GM19397 (cell line): ENCODE measurements around the gene GSC2.
"Not testable (repeated sequence)": the region's sequence is repeated elsewhere in the genome, so short reads cannot be mapped to it uniquely, and the experiment has no call there.

Experiments
- ATAC-seq: cut with Tn5 transposase; IDR thresholded peaks from one replicate; pipeline ENCODE4 v1.9.1; 2021; ENCODE audit warnings: mild to moderate bottlenecking, moderate library complexity; ENCODE audit not compliant: unreplicated experiment

Gene GSC2

DNA sequence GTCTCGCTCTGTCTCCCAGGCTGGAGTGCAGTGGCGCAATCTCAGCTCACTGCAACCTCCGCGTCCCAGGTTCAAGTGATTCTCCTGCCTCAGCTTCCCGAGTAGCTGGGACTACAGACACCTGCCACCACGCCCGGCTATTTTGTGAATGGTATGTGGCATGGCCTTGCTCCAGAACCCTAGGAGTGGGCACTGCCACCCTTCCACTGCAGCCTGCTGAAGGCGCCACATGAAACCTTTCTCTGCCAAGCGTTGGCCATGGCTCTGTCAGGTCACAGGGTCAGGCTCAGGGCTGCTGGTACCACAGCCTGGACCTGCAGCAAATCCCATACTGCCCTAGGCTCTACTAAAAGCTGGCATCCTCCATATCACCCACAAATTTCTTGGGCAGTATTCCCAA, 6.0 kb upstream of the GSC2 start:
- not testable (repeated sequence) for ATAC-seq

DNA sequence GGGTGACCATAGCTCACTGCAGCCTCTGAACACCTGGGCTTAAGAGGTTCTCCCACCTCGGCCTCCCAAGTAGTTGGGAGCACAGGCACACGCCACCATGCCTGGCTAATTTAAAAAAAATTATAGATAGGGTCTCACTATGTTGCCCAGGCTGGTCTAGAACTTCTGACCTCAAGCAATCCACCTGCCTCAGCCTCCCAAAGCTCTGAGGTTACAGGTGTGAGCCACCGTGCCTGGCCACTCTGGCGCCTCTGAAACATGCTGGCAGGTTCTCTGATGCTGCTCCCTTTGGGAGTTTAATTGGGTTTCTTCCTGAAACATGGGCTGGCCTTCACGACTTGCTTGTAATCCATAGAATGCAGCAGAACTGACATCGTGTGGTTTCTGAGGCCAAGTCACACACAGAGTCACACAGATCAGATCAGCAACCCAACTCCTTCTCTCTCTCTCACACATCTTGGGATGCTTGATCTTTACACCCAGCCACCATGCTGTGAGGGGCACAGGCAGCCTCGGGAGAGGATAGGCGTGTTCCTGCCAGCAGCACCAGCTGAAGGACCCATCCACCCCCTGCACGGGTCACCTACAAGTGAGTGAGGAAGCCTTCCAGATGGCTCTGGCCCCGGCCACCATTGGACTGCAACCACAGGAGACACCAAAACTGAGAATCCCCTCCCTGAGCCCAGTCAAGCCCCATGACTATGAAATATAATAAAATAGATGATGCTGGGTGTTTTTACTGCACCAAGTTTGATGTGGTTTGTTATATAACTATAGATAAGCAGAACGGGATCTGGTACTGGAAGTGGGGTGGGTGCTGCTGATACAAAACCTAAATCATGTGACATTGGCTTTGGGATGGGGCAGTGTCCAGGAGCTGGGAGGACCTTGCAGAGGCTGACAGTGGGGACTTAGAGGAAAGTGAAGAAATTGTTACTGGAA, 3.1 kb upstream of the GSC2 start:
- ATAC-seq = no peak

DNA sequence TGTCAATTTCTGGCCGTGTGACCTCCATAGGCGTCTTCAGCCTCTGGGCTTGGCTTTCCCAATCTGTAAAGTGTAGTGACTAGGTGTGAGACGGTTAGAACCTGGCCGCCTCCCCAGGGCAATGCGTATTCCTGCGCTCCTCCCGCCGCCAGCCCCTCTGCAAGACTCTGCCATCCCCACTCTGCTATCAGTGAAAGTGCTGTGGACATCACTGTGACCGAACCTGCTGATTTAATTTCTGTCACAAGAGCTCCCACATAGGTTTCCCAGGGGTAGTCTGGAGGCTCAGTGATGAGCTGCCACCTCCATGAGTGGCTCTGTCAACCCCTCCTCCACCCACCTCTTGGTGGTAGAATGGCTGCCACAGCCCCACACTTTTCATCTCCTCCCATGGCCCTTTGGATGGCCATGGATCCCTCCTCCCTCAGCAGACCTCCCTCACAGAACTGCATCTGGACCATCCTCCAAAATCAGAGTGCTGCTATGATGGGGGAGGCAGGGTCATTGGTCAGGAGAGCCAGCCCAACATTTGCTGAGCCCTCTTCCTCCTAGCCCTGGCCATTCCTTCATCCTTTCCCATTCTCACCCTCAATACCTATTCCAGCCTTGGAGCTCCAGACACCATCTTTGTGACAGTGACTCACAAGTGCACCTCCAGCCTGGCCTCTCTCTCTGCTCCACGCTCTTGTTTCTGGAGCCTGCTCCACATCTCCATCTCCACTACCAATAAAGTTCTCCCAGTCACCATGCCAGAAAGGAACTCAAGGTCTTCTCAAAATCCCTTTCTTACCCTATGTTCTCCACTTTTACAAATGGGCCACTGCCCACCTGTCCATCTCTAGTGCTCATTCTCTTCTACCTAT, 1.5 kb upstream of the GSC2 start:
- ATAC-seq = no peak

DNA sequence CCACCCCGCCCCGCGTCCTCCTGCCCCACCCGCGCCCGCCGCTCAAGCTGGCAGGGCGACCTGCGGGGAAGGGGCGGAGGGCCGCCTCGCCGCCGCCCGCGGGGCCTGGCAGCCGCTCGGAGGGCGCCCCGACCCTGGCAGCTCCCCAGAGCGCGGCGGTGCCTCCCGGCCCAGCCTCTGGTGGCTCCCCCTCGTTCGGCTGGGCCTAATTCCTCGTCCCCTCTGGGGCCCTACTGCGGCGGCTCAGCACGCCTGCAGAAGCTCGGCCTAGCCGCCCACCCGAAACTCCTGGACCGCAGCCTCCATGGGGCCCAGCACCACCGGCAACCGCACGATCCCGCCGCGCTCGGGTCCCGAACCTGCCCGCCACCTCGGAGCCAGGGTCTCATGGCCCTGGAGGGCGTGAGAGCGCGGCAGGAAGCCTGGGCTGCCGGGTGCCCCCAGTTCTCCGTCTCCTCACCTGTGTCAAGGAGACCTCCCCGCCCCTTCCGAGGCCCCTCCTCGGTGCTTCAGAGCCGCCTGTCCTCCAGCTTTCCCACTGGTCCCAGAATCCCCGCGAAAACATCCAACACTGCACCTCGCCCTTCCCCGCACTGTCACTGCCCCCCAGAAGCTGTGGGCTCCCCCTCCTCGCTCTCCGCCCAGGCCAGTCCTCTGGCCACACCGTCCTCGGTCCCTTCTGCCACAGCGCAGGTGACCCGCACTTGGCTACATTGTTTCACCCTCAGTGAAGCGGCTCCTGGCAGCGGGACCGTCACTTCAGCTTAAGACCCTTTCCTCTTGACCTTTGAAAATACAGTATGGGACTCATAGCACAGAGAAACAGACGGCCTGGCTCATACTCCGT, 613 bp upstream of the GSC2 start:
- ATAC-seq = no peak

DNA sequence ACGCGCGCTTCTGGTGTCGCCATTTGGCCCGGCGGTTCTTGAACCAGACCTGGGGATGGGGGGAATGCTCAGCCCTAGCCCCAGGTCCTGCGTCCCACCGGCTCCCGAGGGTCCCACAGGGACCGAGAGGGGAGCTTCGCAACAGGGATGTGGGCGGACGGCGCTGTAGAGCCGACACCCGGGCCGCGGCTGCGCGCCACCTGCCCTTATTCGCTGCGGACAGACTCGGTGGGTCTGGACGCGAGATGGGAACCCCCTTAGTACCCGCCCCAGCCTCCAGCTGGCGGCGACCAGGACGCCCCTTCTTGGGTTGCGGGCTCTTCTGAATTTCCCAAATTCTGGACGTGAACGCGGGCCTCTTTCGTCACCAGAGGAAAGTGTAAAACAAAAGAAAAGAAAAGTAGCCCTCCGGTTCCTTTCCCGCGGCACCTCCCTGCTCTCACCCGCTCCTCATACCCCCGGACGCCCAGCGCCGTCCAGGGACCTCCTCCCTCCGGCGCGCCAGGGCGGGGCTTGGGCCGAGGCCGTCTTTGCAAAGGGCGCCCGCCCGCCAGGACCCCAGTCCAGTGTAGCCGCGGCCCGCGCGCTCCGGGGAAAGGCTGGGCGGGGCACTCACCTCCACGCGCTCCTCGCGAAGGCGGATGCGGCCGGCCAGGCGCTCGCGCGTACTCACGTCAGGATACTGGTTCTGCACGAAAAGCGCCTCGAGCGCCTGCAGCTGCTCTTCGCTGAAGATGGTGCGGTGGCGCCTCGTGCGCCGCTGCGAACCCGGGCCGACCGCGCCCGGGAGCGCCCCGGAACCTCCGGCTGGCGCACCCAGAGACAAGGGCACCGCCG, 827 bp downstream of the GSC2 start:
- no peak for ATAC-seq

DNA sequence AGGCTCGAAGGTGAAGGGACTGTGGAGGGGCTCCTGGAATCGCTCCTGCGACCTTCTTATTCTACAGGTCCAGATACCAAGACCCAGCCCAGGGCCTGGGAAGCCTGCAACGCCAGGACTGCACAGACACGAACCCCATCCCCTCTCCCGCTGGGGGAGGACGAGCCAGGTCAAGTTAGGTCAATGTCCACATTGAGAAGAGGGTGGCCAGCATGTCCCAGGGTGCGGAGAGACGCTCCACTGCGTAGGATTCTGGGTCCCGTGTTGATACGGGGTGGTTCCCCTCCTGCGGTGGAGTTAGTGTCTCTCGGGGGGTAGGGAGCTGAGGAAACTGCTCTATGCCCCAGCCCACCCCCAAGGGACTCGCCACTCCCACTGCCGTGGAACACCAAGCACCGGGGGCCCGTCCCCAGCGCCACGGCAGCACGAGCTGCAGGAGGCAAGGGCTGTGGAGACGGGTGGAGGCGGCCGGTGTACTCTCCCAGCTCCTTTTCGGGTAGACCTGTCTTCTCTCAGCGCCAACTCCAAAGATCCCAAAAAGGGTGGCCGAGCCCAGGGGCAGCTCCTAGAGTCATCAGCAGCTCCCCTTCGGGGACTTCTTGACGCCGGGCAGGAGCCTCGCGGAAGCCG, 1.6 kb downstream of the GSC2 start:
- no peak for ATAC-seq

DNA sequence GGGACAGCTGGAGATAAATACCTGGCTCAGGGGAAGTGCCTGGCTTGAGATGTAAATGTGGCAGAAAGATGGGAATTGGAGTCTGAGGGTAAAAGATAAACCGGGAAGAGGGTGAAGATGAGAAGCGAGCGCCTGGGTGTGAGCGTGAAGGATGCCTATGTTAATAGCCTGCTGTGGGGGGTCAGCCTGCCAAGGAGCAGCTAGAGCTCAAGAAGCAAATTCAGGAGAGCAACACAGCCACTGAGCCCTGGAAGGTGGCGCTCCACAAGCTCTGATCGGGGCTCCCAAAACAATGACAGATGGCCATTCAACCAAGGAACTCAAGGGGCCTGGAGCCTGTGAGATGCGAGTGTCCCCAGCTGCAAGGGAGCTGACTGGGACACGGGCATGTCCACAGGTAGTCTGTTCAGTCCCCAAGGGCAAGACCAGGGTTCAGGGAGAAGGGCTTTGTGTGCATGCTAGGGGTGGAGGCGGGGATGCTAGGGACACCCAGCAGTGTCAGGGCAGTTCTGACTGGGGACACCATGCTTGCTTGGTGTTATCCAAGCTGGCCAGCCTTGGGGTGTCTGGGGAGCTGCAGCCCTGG, 2.8 kb downstream of the GSC2 start:
- ATAC-seq = no peak

DNA sequence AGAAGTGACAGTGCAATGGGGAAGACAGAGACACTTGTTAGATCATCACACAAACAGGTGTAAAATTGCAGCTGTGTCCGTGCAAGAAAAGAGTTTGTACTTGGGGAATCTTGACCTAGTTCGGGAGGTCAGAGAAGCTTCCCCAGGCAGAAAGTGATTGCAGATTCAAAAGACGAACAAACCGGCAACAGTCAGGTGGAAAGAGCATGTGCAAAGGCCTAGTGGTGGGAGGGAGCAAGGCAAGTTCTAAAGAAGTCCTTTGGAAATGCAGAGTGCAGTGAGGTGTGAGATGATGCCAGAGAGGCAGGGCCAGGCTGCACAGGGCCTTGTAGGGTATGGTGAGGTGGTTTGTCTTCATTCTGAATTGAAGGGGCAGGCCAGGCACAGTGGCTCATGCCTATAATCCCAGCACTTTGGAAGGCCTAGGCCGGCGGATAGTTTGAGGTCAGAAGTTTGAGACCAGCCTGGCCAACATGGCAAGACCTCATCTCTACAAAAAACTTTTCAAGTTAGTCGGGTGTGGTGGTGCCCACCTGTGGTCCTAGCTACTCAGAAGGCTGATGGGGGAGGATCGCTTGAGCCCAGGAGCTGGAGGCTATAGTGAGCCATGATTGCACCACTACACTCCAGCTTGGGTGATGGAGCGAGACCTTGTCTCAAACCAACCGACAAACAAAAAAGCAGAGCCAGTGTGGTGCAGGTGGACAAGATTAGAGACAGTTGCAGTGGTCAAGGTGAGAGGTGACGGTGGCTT, 3.7 kb downstream of the GSC2 start:
- ATAC-seq = no peak

DNA sequence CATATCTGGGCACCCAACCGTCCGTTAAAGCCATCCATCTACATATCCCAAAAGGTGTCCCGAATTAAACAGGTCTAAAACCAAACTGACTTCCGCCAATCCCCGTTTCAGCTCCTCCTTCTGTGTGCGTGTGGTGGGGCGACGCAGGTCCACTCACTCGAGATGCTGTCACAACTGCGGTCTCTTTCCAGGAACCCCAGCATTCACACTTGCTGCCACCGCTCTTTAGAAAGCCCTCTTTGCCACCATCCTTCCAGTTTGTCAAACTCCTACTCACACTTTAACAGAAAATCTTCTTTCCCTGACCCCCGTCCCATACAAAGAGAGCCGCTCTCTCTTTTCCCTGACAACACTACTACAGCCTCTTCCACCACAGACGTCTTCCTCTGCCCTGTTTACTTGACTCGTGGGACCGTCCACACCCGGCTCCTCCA, 6.1 kb downstream of the GSC2 start:
- ATAC-seq = no peak

DNA sequence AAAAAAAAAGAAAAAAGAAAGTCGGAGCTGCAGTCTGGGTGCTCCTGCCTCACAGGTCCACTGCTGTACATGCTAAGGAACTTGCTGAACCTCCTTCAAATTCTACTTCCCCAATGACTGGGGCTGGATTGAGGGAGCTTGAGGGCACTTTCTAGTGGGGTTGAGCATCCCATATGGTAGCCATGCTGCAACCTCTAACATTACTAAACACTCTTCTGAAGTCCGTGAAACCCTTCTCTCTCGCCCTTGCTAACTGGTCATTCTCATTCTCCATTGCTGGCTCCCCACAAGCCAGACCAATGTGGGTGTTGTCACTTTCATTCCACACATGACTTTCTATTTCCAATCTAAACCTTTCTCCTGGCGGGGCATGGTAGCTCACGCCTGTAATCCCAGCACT, 6.9 kb downstream of the GSC2 start:
- ATAC-seq = no peak

DNA sequence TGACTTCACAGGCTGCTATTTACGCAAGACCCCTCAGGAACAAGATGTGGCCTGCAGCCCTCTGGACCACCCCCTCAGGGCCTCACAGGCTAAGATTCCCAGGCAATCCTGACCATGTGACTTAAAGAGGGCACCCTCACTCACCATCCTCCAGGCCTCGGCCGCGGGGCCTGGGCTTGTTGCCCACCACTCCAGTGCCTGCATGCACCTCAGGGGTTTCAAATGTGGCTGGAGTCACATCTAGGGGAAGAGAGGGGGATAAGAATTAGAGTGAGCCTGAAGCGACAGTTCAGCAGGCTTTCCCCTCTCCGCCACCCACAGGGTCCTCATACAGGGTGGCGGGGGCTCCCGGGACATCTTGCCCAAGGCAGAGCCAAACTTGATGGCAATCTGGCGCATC, 7.7 kb downstream of the GSC2 start:
- ATAC-seq = no peak

DNA sequence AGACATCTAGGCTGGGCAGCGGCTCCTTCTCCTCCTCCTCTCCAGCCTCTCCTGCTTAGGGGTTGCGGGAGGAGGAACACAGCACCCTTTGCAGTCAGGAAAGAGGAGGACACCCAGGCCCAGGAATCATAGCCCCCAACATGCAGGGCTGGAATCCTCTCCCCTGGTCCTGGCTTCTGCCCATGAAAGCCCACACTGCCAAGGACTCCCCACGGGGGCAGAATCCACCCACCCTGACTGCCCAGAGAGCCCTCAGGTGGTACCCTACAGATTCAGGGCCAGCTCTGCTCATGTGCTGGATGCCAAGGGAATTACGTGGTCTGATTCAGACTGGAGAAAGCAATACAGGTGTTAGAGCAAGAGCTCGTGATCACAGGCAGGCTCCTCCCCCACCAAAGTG, 10.1 kb downstream of the GSC2 start:
- no peak for ATAC-seq

DNA sequence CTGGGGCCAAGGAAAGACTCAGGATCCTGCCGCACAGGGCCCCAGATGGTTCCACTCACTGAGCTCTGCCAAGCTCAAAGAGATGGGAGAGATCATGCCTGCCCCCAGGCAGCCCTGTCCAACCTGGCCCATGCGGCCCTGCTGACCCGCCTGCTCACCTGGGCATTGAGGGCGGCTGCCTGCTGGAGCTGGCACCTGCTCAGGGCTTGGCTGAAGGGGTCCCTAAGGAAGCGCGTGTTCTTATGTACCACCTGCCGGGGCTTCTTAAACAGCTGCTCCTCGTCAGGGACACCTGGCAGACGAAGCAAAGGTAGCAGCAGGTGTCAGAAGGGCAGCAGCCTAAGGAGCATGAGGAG, 11.1 kb downstream of the GSC2 start:
- ATAC-seq = no peak

DNA sequence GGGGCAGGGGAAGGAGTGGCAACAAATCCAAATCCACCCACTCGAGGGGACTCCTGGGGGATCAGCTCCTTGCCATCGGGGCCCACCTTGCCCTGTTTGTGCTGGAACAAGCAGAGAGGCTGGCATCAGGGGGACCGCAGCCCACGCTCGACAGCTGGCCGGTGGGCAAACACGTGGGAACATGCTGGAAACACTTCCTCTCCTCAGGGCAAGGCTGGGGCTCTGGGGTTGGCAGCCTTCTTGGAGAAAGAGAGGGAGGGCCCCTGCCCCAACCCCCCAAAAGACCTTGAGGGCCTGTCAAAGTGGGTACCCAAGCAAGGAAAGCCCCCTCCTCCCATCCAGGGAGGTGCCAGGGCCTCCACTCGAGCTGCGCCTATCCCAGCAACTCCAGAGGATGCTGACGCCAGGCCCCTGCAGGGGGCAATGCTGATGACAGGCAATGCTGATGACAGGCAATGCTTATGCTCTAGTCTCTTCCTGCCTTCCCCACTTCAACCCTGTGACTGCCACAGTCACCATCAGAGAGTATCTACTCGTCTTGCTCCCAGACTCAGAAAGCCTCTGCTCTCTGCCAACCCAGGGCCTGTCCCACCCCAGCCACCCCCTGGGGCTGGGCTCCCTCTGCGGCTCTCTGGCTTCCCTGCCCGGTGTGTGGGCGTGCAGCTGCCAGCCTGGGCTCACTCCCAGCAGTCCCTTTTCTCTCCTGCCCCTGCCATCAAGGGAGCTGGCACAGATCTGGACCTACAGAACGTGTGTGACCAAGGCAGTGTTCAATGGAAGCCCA, 11.7 kb downstream of the GSC2 start:
- ATAC-seq = no peak

DNA sequence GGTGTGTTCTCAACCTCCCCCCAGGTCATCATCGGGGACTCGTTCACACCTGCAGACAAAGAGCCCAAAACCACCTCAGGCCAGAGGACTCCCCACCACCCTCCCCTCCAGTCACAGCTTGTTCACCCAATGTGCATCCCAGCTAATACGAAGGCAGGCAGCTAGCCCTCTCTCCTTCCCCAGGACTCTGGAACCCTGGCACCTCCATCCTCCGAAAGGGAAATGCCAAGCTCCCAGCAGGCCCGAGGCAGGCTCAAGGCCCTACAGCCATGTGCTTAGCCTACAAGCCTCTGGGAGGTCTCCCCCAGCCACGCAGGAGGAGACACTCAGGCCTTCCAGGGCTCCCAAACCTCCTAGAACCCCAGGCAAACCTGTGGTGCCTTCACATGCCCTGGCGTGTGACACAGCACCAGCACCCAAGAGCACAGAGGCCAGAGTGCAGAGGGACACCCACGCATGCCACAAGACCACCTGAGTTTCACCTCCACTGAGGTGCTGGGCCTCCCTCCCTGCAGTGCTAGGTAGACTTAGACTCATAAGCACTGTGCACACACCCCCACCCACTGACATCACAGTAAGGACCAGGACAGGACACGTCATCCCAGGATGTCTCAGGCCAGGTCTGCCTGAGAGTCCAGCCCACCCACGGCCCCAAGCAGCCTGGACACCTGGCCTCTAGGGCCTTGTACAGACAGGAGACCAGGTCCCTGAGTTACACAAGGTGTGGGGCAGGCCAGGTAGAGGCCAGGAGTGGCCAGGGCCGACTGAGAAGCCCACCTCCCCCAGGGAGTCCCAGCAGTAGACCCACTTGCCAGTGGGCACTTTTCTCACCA, 12.5 kb downstream of the GSC2 start:
- ATAC-seq = no peak

DNA sequence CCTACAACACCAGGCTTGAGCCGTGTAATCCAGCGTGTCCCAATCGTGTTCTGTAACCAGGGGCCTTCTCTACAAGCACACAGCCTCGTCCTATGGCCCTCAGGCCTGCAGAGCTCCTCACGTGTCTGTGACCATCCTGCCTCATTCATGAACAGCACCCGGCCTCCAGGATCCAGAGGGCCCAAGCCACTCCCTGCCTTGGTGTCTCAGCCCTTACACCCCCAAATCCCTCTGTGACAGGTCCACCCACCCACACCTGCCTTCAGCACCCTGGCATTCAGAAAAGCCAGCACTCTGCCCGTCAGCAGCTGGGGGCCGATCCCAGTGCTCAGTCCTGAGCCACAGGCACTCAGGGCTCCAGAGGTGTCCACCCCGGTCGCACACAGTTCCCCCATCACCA, 13.2 kb downstream of the GSC2 start:
- ATAC-seq = no peak

DNA sequence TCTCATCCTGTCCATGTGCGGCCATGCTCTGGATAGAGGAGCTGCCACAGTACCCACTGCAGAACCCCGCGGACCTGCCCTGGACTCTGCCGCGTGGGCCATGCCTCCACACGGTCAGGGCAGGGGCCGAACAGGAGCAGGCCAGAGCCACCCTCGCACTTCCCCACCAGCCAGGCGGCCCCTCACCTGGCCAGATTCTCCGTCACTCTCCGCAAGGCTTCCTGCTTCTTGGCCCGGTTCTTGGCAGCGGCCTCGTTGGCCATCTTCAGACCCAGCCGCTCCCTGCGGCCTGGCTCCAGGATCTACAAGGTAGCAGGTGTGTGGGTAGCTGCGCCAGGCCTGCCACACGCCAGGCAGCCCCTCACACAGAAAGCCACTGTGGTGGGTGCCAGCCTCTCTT, 15.2 kb downstream of the GSC2 start:
- ATAC-seq = no peak
